PC-9 (cell line): Measurements from ENCODE around the gene R3HCC1L.

Experiments
- CTCF ChIP-seq: fragments of 200-600 bp; sonication (generic); conservative IDR thresholded peaks from 2 replicates; pipeline ENCODE4 v1.6.1; 2017; ENCODE audit warnings: mixed run types, antibody characterized with exemption, mild to moderate bottlenecking, moderate library complexity
- EZH2 ChIP-seq: fragments of 200-600 bp; sonication (generic); IDR thresholded peaks from 2 replicates; pipeline ENCODE4 v1.8.0; 2017; ENCODE audit warnings: antibody characterized with exemption, low read depth

GRCh38 chr10:98244141-98244540 is 109.7 kb downstream of the R3HCC1L start:
- no peak for TF ChIP-seq CTCF
- no peak for TF ChIP-seq EZH2
